HG02938 (cell line): ENCODE data around the gene SLC6A6.

ENCODE experiments used
- ATAC-seq: cut with Tn5 transposase; IDR thresholded peaks from one replicate; pipeline ENCODE4 v1.9.1; 2021; ENCODE audit warnings: mild to moderate bottlenecking, moderate library complexity; ENCODE audit not compliant: unreplicated experiment

SLC6A6 gene

DNA sequence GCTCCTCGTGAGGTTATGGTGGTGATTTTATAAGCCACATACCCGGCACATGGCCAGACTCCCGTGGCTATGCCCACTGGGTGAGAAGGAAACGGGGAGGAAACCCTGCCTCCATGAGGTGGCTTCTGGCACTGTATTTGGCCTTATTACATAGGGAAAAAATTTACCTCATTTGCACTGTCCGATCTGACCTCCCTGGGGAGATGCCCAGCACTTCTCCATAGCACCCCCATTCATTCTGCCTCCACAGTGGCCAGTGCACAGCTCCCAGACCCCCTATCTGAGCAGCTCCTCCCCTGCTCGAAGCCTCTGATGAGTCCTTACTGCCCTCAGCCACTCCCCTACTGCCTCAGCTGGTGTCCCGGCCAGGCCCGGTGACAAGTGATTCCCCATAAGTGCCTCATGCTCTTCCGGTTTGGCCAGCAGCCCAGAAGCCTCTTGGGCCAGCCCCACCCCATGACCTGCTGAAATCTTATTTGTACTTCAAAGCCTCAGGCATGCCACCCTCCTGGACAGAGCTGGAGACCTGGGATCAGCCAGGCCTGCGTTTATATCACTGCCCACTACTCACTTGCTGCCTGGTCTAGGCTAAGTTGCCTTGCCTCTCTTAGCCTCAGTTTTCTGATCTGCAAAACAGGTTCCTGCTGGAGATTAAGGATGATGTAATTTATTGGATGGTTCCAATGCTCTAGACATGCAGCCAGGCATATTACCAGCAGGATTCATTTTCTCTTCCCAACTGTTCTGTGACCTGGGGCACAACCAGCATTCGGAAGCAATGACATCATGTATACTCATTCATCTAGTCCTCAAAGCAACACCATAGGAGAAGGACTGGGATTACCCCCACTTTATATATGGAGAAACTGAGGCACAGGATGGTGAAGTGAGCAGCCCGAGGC, 30.6 kb upstream of the SLC6A6 start:
- ATAC-seq, result no peak

- no peak for ATAC-seq
Observed at GRCh38 chr3:14372587-14372986, 29.8 kb upstream of the SLC6A6 start.

DNA sequence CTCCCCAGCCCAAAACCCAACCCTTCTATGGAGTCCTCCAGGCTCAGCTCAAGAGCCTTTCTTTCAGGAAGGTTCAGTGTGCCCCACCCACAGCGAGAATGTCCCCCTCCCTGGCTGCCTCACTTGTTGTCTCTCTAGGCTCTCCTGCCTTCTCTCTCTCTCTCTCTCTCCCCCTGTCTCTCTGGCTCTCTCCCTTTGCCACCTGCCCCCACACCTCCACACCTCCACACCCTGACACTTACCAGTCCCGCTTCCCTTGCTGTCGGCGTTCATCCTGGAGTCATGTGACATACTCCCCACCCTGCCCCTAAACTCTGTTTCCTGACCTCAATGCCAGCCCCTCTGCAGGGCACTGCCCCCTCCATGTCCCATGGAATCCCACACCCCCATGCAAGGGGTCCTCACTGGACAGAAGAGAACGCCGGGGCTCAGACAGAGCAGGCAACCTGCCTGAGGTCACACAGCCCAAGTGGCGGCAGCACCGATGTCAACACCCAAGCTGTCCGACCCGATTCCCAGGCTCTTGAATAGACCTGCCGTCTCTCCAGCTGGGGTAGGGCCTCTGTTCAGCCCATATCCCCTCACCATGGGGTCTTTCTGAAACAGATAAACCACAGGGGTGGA, 28.5 kb upstream of the SLC6A6 start:
- ATAC-seq, result no peak

GRCh38 chr3:14374444-14374883, 27.9 kb upstream of the SLC6A6 start:
- no peak for ATAC-seq

- no peak for ATAC-seq
Observed at GRCh38 chr3:14375192-14375591, 27.2 kb upstream of the SLC6A6 start.

DNA sequence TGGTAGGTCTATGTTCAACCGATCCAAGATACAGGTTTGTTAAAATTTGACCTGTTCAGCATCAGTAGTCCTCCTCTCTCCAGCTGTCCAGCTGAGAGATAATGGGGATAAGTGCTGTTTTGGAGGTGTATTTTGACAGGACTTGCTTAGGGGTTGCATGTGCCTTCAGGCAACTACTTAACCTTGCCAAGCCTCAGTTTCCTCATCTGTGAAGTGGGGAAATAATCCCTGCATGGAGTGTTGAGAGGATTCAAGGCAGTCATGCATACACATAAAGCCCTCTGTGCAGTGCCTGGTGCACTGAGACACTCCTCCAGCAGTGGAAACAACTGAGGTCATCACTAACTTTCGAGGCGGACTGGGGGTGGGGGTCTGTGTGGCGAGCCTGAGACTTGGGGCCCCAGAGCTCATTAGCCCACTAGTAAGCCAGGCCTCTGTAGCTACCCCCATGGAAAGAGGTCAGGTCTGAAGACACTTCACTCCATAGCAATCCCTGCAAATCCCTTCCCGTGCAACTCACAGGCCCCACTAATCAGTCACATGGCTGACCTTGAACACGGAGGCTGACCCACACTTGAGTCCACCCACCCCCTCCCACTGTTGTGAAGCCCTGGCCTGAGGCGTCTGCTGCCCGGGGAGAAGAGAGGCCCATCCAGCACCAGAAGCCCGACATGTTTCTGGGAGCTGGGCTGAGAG, 25.9 kb upstream of the SLC6A6 start:
- no peak for ATAC-seq

DNA sequence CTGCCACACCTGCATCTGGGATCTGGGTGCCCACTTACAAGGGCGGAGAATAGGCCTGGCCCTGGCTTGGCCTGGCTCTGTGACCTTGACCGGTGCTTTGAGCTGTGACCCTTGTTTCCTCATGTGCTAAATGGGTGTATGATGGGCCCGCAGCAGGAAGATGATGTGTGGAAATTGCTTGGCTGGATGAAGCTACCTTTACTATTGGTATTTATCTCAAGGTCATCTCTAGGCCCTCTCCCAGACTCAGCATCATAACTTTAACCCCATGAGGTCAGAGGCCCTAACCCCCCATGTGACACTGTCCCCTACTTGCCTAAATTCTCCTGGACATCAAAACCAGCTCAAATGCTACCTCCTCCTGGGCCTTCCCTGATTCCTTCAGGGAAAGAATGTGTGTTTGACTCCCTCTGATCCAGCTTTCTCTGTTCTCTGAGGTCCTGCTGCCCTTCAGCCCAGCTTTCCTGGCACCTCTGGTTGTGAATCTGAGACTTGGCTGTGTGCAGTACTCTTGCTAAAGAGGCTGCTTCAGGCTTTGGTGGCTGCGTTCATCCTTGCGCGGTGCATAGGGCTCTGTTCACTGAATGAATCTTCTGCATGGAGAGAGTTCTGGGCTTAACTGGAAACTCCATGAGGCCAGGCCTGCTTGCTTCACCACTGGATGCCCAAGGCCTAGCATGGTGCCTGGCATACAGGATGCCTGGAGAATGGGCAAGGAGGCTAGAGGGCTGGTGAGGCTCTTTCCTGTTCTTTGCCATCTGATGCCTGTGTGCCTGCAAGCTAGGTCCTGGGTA, 25.2 kb upstream of the SLC6A6 start:
- ATAC-seq, result no peak

- ATAC-seq, result no peak
Observed at GRCh38 chr3:14377838-14378169, 24.6 kb upstream of the SLC6A6 start.

DNA sequence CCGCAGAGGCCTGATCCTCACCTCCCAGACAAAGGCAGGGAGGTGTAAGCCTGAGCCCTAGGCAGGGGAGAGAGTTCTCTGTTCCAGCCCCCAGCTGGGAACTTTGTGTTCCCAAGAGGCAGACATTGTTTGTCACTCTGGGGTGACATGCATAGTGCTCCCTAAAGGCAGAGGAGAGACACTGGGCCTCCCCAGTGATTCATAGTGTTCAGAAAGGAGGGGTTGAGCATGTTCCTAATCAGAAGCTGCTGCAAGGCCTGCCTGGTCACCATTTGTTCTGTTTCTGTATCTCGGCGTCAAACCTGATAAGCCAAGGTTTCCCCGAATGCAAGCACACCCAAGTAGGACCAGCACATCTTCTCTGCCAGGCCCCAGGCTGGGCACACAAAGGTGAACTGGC, 24.0 kb upstream of the SLC6A6 start:
- ATAC-seq, result no peak

DNA sequence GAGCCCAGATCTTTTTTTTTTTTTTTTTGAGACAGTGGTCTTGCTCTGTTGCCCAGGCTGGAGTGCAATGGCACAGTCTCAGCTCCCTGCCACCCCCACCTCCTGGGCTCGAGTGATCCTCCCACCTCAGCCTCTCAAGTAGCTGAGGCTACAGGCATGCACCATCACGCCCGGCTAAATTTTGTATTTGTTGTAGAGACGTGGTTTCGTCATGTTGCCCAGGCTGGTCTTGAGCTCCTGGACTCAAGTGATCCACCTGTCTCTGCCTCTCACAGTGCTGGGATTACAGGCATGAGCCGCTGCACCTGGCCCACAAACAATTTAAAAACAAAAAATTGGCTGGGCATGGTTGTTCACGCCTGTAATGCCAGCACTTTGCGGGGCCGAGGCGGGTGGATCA, 22.6 kb upstream of the SLC6A6 start:
- no peak for ATAC-seq

- no peak for ATAC-seq
Observed at GRCh38 chr3:14386254-14386653, 16.2 kb upstream of the SLC6A6 start.

DNA sequence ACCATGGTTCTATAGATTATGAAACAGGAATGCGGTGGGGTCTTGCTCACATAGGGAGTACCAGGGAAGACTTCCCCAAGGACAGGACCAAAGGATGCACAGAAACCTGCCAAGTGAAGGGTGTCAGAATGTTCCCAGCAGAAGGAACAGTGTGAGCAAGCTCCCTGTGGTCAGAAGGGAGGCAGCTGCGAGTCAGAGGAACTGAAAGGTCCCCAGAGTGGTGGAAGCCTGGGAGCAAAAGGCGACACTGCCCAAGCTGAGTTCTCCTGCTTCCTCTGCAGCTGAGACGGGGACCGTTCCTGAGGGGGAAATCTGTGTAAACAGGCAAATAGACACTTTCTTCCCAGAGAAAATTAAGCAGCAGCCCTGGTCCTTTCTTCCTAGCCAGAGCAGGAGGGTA, 14.2 kb upstream of the SLC6A6 start:
- ATAC-seq, result no peak

DNA sequence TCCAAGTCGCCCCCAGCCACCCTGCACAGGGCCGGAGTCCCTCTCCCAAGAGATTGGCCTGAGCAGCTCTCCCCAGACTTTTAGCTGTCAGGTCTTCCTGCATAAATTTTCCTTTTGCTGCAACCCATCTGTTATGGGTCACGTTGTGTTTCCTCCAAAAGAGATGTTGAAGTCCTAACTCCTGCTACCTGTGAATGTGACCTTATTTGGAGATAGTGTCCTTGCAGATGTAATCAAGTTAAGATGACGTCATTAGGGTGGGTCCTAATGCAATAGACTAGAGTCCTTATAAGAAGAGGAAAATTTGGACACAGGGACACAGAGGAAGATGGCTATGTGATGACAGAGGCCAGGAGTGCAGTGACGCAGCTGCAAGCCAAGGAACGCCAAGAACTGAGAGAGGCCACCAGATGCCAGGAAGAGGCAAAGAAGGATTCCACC, 13.2 kb upstream of the SLC6A6 start:
- no peak for ATAC-seq

DNA sequence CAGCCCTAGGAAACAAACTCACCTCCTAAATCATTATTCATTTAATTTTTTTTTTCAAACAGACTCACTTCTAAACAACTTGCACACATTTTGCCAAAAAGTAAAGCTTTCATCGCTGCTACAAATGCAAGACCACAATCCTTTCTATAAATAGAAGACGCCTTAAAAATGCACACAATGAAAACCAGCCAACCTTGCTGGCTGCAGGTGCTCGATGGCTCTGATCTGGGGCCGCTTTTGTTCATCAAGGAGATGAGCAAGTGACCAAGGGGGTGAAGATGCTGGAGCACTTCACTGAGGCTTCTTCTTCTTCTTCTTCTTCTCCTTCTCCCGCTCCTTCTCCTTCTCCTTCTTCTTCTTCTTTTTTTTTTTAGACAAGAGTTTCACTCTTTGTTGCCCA, 12.7 kb upstream of the SLC6A6 start:
- ATAC-seq, result no peak

DNA sequence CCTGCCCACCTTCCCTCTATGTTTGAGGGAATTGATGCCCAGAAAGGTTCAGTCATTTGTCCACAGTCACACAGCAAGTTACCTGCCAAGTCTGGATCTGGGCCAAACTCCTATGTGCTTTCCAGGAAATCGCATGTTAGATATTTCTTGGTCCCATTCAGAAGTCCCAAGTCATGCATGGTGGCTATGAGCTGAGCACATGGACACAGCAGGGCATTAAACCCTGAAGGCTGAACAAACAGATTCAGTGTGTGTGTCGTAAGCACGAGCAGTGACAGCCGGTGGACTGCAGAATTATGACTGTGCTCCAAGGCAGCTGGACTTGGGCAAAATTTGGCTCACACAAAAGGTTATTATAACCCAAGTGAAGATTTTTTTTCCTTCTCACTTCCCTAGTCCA, 11.4 kb upstream of the SLC6A6 start:
- no peak for ATAC-seq

- ATAC-seq, result no peak
Observed at GRCh38 chr3:14392231-14392630, 10.2 kb upstream of the SLC6A6 start.

DNA sequence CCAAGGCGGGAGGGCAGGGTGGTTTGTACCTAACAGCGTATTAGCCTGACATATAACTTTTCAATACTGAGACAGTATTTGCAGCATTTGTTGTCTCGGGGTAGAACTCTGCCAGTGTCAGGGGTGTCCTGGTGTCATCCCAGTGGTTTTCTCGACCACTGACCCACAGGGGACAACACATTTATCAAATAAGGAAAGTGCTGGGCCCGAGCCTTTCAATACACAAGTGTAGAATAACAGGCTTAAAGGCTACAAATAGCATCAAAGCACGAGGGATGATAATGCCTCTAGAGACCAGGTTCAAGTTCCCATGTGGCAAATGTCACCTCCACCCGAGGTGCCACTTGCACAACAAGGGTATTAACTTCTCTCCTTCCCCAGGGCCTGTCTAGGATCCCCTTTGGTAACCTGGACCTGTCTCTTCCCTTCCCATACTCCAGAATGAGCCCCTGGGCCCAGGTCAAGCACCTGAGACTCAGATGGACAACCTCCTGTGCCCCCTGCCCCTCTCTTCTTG, 9.5 kb upstream of the SLC6A6 start:
- no peak for ATAC-seq

GRCh38 chr3:14393440-14394106, 8.8 kb upstream of the SLC6A6 start:
- ATAC-seq, result no peak

GRCh38 chr3:14396031-14396692, 6.2 kb upstream of the SLC6A6 start:
- ATAC-seq, result no peak

- ATAC-seq, result no peak
Observed at GRCh38 chr3:14397046-14397445, 5.4 kb upstream of the SLC6A6 start.
